Naive thymus-derived CD8-positive, alpha-beta T cell (primary cell): ENCODE results near the gene PIEZO1. TPM values are rescaled to one million over a fixed set of nuclear protein-coding genes. Genes with fewer than 3 reads are reported as not detected.
"Not testable (repeated sequence)": the region's sequence is repeated elsewhere in the genome, so short reads cannot be mapped to it uniquely, and the experiment has no call there.

Source experiments
- ATAC-seq, 2 donors: fragments of 150-1000 bp; cut with Tn5 transposase in 1 of 2; sonication (Bioruptor Pico), chemical (Tn5 transposase) in 1 of 2; 1 replicate in 1 of 2; 2 replicates in 1 of 2; pipeline ENCODE4 v1.10.0; 2021; ENCODE audit warnings: mild to moderate bottlenecking in 2 of 2, moderate library complexity in 2 of 2
- POLR2A ChIA-PET: fragments of 350-600 bp; sonication (Branson Sonifier 250); formaldehyde crosslinking; loops from one replicate; lab custom pipeline; 2021; ENCODE audit warnings: antibody characterized with exemption; lab: Charles Lee
- DNase-seq, 10 donors: peaks; one replicate each; pipeline versions ENCODE4 v3.0.0 to v3.0.0-alpha.2; 2020 to 2022
- H3K27ac Mint-ChIP-seq, 10 donors: one replicate each; pipeline ENCODE4 v1.8.0; 2020 to 2022; ENCODE audit warnings: mild to moderate bottlenecking in 10 of 10, mixed read lengths in 10 of 10, moderate library complexity in 4 of 10, inconsistent platforms in 1 of 10
- H3K27me3 Mint-ChIP-seq, 5 donors: one replicate each; pipeline ENCODE4 v1.8.0; 2021 to 2022; ENCODE audit warnings: mixed read lengths in 5 of 5
- H3K36me3 Mint-ChIP-seq, 3 donors: one replicate each; pipeline ENCODE4 v1.8.0; 2020 to 2022; ENCODE audit warnings: mixed read lengths in 3 of 3, mild to moderate bottlenecking in 2 of 3, inconsistent platforms in 1 of 3
- H3K4me1 Mint-ChIP-seq, 4 donors: one replicate each; pipeline ENCODE4 v1.8.0; 2021 to 2022; ENCODE audit warnings: mixed read lengths in 4 of 4
- H3K4me3 Mint-ChIP-seq, 10 donors: one replicate each; pipeline ENCODE4 v1.8.0; 2020 to 2022; ENCODE audit warnings: mild to moderate bottlenecking in 10 of 10, mixed read lengths in 10 of 10, moderate library complexity in 6 of 10, inconsistent platforms in 1 of 10
- H3K9me3 Mint-ChIP-seq, 9 donors: one replicate each; pipeline ENCODE4 v1.8.0; 2020 to 2022; ENCODE audit warnings: mixed read lengths in 9 of 9, mild to moderate bottlenecking in 3 of 9, inconsistent platforms in 1 of 9, moderate library complexity in 1 of 9
- polyA plus RNA-seq, 3 donors: library from polyadenylated mRNA; unstranded; fragments of 300-500 nt; fragmentation: Illumina TruSeq; gene quantifications; one replicate each; pipeline ENCODE4 v1.2.3, GENCODE V29; 2021
- total RNA-seq, 8 experiments: library from RNA in 2 of 8; stranded (reverse) in 2 of 8; gene quantifications; one replicate each; pipeline ENCODE4 v1.2.3 and lab custom pipeline; 2021 to 2026

The PIEZO1 gene
- total and polyA plus RNA-seq, 5 experiments from 2014 or later, result 2.4 to 94.5 (median 8.4) TPM

DNA sequence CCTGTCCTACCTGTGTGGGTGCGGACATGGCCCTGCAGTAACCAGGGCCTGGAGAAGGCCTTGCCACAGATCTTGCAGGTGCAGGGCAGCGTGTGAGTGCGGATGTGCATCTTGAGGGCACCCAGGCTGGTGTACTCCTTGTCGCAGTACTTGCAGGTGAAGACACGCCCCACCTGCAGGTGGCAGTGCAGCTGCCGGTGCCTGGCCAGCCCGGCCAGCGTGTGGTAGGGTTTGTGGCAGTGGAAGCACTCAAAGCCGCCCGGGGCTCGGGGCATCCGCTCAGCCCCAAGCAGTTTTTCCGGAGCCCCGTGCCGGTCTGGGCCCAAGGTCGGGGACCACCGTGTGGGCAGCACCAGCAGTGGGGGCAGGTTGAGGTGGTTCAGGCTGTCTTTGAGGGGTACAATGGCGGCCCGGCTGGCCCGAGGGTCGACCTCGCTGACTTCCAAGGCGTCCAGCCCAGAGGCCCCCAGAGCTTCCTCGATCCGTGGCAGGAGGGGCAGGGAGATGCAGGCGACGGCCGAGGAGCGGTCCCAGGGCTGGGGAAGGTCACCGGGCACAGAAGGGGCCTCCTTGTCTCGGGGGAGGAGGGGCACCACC, 103.8 kb downstream of the PIEZO1 start:
- Mint-ChIP-seq H3K27me3 (no peaks in the 10 kb centered on the region), H3K9me3 (no peaks in the 10 kb centered on the region), H3K27ac (peak overlapping the region; percentile 90 to 98 (median 96)), H3K36me3 (peaks cover 0 to 9% (median 4%) of the 10 kb centered on the region in 3 donors), H3K4me1 (peaks cover 9 to 48% (median 37%) of the 10 kb centered on the region in 4 donors), H3K4me3 (peak overlapping the region; percentile 48 to 91 (median 82))
- POLR2A ChIA-PET, result interaction anchor here (0.7 to 6.0 kb wide), 12 partner anchors 9 to 176 kb away, joined by 3 to 100 read pairs (median 4); partner anchors contain the start of genes TRAPPC2L and ZC3H18
- peak in 3 of 10 donors; percentile 53 to 55 (median 54) for DNase-seq
- peak; percentile 18 to 26 for ATAC-seq

DNA sequence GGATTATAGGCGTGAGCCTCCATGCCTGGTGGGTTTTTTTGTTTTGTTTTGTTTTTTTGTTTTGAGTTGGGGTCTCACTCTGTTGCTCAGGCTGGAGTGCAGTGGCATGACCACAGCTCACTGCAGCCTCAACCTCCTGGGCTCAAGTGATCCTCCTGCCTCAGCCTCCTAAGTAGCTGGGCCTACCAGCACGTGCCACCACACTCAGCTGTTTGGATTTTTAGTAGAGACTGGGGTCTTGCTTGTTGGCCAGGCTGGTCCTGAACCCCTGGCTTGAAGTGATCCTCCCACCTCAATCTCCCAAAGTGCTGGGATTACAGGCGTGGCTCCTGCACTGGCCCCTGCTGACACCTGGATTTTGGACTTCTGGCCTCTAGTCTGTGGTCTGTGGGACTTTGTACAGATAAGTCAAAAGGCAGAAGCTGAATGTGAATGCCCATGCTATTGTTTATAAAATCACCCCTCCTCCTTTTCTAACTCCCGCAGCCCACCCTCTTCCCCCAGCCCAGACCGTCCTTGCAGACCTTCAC, 104.4 kb downstream of the PIEZO1 start:
- H3K9me3 Mint-ChIP-seq, result no peaks in the 10 kb centered on the region

GRCh38 chr16:88678224-88678979, 106.6 kb downstream of the PIEZO1 start:
- Mint-ChIP-seq H3K4me3 (no peak overlapping the region), H3K27ac (peak overlapping the region in 1 of 10 donors; percentile 37), H3K27me3 (no peaks in the 10 kb centered on the region), H3K36me3 (peaks cover 0 to 9% (median 4%) of the 10 kb centered on the region in 3 donors), H3K9me3 (no peaks in the 10 kb centered on the region), H3K4me1 (peaks cover 7 to 28% (median 24%) of the 10 kb centered on the region in 4 donors)
- POLR2A ChIA-PET, result interaction anchor here (0.5 to 6.0 kb wide), 4 partner anchors 23 to 815 kb away, joined by 3 to 100 read pairs (median 4); no protein-coding TSS in a partner anchor
- DNase-seq, result no peak
- no peak for ATAC-seq

More for the DNA sequence above, 104.4 kb downstream of the PIEZO1 start:
- H3K27me3 Mint-ChIP-seq, result no peaks in the 10 kb centered on the region
- H3K4me3 Mint-ChIP-seq, result peak overlapping the region; percentile 48 to 87 (median 78)
- POLR2A ChIA-PET, result interaction anchor here (0.5 to 6.0 kb wide), 13 partner anchors 8 to 177 kb away, joined by 3 to 100 read pairs (median 4); partner anchors contain the start of genes TRAPPC2L and ZC3H18
- DNase-seq (no peak), ATAC-seq (no peak)
- H3K4me1 Mint-ChIP-seq, result peaks cover 9 to 48% (median 37%) of the 10 kb centered on the region in 4 donors
- H3K36me3 Mint-ChIP-seq, result peaks cover 0 to 9% (median 4%) of the 10 kb centered on the region in 3 donors
- peak overlapping the region in 9 of 10 donors; percentile 63 to 98 (median 95) for H3K27ac Mint-ChIP-seq

DNA sequence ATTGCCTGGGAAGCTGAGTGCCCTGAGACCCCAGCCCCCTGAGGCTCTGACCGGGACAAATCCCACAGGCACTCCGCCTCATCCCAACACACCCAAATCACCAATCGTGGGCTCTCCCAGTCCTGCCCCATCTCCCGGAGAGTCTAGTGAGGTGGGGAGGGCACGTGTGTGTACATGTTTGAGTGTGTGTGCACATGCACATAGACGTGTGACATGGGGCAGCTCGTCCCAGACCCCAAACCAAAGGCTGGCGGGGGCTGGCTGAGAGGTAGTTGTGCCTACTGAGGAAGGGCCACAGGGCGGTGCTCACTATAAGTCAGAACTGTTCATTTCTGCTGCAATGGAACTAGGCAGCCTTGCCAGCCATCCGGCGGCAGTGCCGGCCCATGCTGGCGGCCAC, 107.3 kb downstream of the PIEZO1 start:
- peaks cover 0 to 9% (median 4%) of the 10 kb centered on the region in 3 donors for H3K36me3 Mint-ChIP-seq
- POLR2A ChIA-PET, result interaction anchor here (0.5 to 0.6 kb wide), 2 partner anchors 799 to 815 kb away, joined by 3 read pairs; no protein-coding TSS in a partner anchor
- no peak for DNase-seq

GRCh38 chr16:88676502-88677242, 108.3 kb downstream of the PIEZO1 start:
- DNase-seq (no peak), ATAC-seq (no peak)
- H3K36me3 Mint-ChIP-seq, result peaks cover 0 to 9% (median 4%) of the 10 kb centered on the region in 3 donors
- H3K27me3 Mint-ChIP-seq, result no peaks in the 10 kb centered on the region
- no peaks in the 10 kb centered on the region for H3K9me3 Mint-ChIP-seq
- POLR2A ChIA-PET, result no interaction called here
- H3K4me1 Mint-ChIP-seq, result peaks cover 2 to 17% (median 11%) of the 10 kb centered on the region in 4 donors
- H3K4me3 Mint-ChIP-seq, result no peak overlapping the region
- no peak overlapping the region for H3K27ac Mint-ChIP-seq

More for the DNA sequence above, 107.3 kb downstream of the PIEZO1 start:
- Mint-ChIP-seq H3K9me3 (no peaks in the 10 kb centered on the region), H3K27ac (no peak overlapping the region), H3K4me1 (peaks cover 7 to 26% (median 21%) of the 10 kb centered on the region in 4 donors), H3K27me3 (no peaks in the 10 kb centered on the region), H3K4me3 (no peak overlapping the region)
- ATAC-seq, result no peak

GRCh38 chr16:88673716-88674379, 111.2 kb downstream of the PIEZO1 start:
- Mint-ChIP-seq H3K27ac (peak overlapping the region in 1 of 10 donors; percentile 7), H3K4me1 (no peaks in the 10 kb centered on the region), H3K4me3 (no peak overlapping the region), H3K36me3 (peaks cover 0 to 4% (median 0%) of the 10 kb centered on the region in 3 donors), H3K9me3 (no peaks in the 10 kb centered on the region), H3K27me3 (no peaks in the 10 kb centered on the region)
- POLR2A ChIA-PET, result interaction anchor here (0.5 kb wide), 1 partner anchor 85 kb away, joined by 3 read pairs; no protein-coding TSS in a partner anchor
- ATAC-seq, result no peak
- no peak for DNase-seq

- ATAC-seq, result no peak
- POLR2A ChIA-PET, result interaction anchor here (1.2 kb wide), 1 partner anchor 9 kb away, joined by 9 read pairs; no protein-coding TSS in a partner anchor
- no peak overlapping the region for H3K27ac Mint-ChIP-seq
- no peaks in the 10 kb centered on the region for H3K4me1 Mint-ChIP-seq
- no peaks in the 10 kb centered on the region for H3K9me3 Mint-ChIP-seq
- peaks cover 0 to 3% (median 0%) of the 10 kb centered on the region in 3 donors for H3K36me3 Mint-ChIP-seq
- H3K27me3 Mint-ChIP-seq, result no peaks in the 10 kb centered on the region
- no peak for DNase-seq
- no peak overlapping the region for H3K4me3 Mint-ChIP-seq
Measured at GRCh38 chr16:88672776-88673175, 112.2 kb downstream of the PIEZO1 start.

DNA sequence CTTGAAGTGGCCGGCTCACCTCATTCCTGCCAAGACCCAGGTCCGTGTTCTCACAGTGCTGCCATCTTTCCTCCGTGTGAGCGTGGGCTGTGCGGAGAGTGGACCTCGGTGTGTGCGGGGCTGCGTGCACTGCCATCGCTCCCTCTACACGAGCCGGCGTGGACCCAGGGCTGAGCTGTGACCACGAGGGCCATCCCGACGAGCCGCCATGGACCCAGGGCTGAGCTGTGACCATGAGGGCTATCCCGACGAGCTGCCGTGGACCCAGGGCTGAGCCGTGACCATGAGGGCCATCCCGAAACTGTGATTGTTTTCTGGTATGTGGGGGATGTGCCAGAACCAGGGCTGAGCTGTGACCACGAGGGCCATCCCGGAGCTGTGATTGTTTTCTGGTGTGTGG, 113.2 kb downstream of the PIEZO1 start:
- POLR2A ChIA-PET, result interaction anchor here (1.2 to 1.4 kb wide), 2 partner anchors 10 to 13 kb away, joined by 3 to 9 read pairs; no protein-coding TSS in a partner anchor
- no peaks in the 10 kb centered on the region for H3K27me3 Mint-ChIP-seq
- peaks cover 0 to 3% (median 0%) of the 10 kb centered on the region in 3 donors for H3K36me3 Mint-ChIP-seq
- no peak overlapping the region for H3K4me3 Mint-ChIP-seq
- ATAC-seq (no peak), DNase-seq (no peak)
- H3K4me1 Mint-ChIP-seq, result no peaks in the 10 kb centered on the region
- H3K27ac Mint-ChIP-seq, result no peak overlapping the region
- no peaks in the 10 kb centered on the region for H3K9me3 Mint-ChIP-seq

GRCh38 chr16:88669980-88670379, 115.0 kb downstream of the PIEZO1 start:
- no peak overlapping the region for H3K27ac Mint-ChIP-seq
- H3K9me3 Mint-ChIP-seq, result no peaks in the 10 kb centered on the region
- H3K36me3 Mint-ChIP-seq, result peaks cover 0 to 3% (median 3%) of the 10 kb centered on the region in 3 donors
- no peak overlapping the region for H3K4me3 Mint-ChIP-seq
- DNase-seq (no peak), ATAC-seq (no peak)
- peaks cover 0 to 5% (median 2%) of the 10 kb centered on the region in 4 donors for H3K4me1 Mint-ChIP-seq
- no peaks in the 10 kb centered on the region for H3K27me3 Mint-ChIP-seq
- POLR2A ChIA-PET, result interaction anchor here (0.7 to 1.2 kb wide), 4 partner anchors 11 to 619 kb away, joined by 3 read pairs; no protein-coding TSS in a partner anchor

DNA sequence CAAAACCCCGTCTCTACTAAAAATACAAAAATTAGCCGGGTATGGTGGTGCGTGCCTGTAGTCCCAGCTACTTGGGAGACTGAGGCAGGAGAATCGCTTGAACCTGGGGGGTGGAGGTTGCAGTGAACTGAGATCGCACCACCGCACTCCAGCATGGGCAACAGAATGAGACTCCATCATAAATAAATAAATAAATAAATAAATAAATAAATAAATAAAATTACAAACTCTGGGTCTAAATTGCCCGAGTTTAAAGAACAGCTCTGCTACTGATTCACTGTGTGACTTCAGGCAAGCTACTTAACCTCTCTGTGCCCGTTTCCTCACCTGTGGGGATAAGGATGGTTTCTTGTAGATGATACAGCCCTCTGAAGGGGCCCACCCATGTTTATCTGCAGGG, 115.5 kb downstream of the PIEZO1 start:
- H3K4me3 Mint-ChIP-seq, DNase-seq, H3K27me3 Mint-ChIP-seq, H3K36me3 Mint-ChIP-seq, H3K9me3 Mint-ChIP-seq, H3K27ac Mint-ChIP-seq, H3K4me1 Mint-ChIP-seq, ATAC-seq: not testable (repeated sequence)
- POLR2A ChIA-PET, result interaction anchor here (0.7 kb wide), 1 partner anchor 20 kb away, joined by 3 read pairs; no protein-coding TSS in a partner anchor

DNA sequence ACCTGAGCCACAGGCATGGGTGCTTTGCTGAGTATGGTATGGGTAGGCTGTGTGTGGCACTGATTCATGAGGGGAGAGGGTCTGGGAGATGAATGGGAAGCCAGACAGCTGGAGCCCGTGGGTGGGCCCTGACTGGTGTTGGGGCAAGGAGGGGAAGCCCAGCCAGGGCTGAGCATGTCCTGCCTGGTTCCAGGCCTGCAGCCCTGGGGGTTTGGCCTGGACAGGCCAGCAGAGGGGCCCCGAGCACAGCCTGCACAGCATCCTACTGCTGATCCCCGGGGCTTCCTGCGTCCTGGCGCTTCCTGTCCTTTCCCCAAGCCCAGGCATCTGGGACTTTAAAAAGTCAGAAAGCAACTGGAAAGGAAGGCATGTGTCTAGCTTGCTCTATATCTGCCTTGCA, 117.6 kb downstream of the PIEZO1 start:
- Mint-ChIP-seq H3K27ac (peak overlapping the region in 2 of 10 donors; percentile 8 to 88), H3K9me3 (no peaks in the 10 kb centered on the region), H3K27me3 (peaks cover 0 to 2% (median 0%) of the 10 kb centered on the region in 5 donors), H3K36me3 (peaks cover 0 to 3% (median 3%) of the 10 kb centered on the region in 3 donors), H3K4me3 (no peak overlapping the region), H3K4me1 (peaks cover 0 to 15% (median 7%) of the 10 kb centered on the region in 4 donors)
- ATAC-seq (no peak), DNase-seq (no peak)
- POLR2A ChIA-PET, result no interaction called here
